Stimulated activated memory B cell treated with anti-CD40 and anti-IgM and Interleukin-4, amounts not matched to agents 10 μg/mL and 1 μg/mL and 100 μg/mL, for 72 hours (primary cell): ENCODE results near the gene DLG2.

Experiments
- ATAC-seq: fragments of 150-1000 bp; cut with Tn5 transposase; 2 replicates; pipeline ENCODE4 v1.10.0; 2021
- H3K27ac Mint-ChIP-seq: one replicate; pipeline ENCODE4 v1.8.0; 2022; ENCODE audit warnings: mild to moderate bottlenecking, mixed read lengths
- H3K27me3 Mint-ChIP-seq: one replicate; pipeline ENCODE4 v1.8.0; 2022; ENCODE audit warnings: mixed read lengths
- H3K36me3 Mint-ChIP-seq: one replicate; pipeline ENCODE4 v1.8.0; 2022; ENCODE audit warnings: mixed read lengths
- H3K4me1 Mint-ChIP-seq: one replicate; pipeline ENCODE4 v1.8.0; 2022; ENCODE audit warnings: mixed read lengths
- H3K4me3 Mint-ChIP-seq: one replicate; pipeline ENCODE4 v1.8.0; 2022; ENCODE audit warnings: mild to moderate bottlenecking, moderate library complexity, mixed read lengths
- H3K9me3 Mint-ChIP-seq: one replicate; pipeline ENCODE4 v1.8.0; 2022; ENCODE audit warnings: mixed read lengths

The DLG2 gene

GRCh38 chr11:83480251-83480650 lies 2146.9 kb downstream of the DLG2 start:
- H3K27ac Mint-ChIP-seq, result no peak overlapping the region
- H3K4me3 Mint-ChIP-seq, result no peak overlapping the region
- H3K36me3 Mint-ChIP-seq, result no peaks in the 10 kb centered on the region
- H3K27me3 Mint-ChIP-seq, result peaks cover 33% of the 10 kb centered on the region
- ATAC-seq, result no peak
- no peaks in the 10 kb centered on the region for H3K9me3 Mint-ChIP-seq
- no peaks in the 10 kb centered on the region for H3K4me1 Mint-ChIP-seq

DNA sequence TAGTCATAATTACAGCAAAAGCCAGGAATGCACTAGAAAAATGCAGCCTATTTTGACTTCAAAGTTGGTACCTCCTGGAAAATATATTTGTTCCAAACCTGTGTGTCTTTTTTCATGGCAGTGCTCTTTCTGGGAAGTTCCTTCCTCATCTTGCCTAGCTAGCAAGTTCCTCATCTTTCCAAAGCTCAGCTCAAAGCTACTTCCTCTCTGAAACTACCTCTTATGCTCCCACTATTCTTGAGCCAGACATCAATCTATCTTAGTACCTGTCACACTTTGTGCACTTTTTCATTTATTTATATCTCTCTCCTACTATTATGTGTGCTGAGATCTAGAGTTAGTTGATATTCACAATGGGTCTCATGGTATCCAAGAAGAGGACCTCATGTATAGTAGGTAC lies 2149.4 kb downstream of the DLG2 start:
- no peak for ATAC-seq
- no peak overlapping the region for H3K4me3 Mint-ChIP-seq
- H3K36me3 Mint-ChIP-seq, result no peaks in the 10 kb centered on the region

GRCh38 chr11:83475760-83476159 lies 2151.4 kb downstream of the DLG2 start:
- H3K4me3 Mint-ChIP-seq, result no peak overlapping the region
- no peaks in the 10 kb centered on the region for H3K9me3 Mint-ChIP-seq
- ATAC-seq, result no peak
- no peaks in the 10 kb centered on the region for H3K36me3 Mint-ChIP-seq
- H3K27ac Mint-ChIP-seq, result no peak overlapping the region
- no peaks in the 10 kb centered on the region for H3K4me1 Mint-ChIP-seq
- peaks cover 42% of the 10 kb centered on the region for H3K27me3 Mint-ChIP-seq

More for the DNA sequence above, 2149.4 kb downstream of the DLG2 start:
- no peaks in the 10 kb centered on the region for H3K9me3 Mint-ChIP-seq
- peaks cover 44% of the 10 kb centered on the region for H3K27me3 Mint-ChIP-seq
- H3K27ac Mint-ChIP-seq, result no peak overlapping the region
- no peaks in the 10 kb centered on the region for H3K4me1 Mint-ChIP-seq

DNA sequence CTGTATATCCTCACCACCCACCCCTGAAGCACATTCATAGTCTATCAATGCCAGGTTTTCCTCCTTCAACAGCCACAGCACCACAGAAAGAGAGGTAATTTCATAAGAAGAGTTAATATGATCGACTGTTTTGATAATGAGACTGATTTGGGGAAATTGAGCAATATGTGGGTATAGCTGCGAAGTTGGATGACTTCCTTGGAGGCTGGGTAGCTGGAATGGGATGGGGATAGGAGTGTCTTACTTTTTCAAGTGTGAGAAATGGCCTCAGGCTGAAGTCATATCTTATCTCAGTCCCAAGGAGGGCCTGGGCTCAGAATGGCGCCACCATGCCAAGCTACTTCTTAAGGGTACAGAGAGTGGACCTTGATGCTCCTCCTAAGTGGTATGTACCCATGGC lies 2153.4 kb downstream of the DLG2 start:
- Mint-ChIP-seq H3K4me3 (no peak overlapping the region), H3K9me3 (no peaks in the 10 kb centered on the region), H3K36me3 (no peaks in the 10 kb centered on the region), H3K4me1 (no peaks in the 10 kb centered on the region), H3K27ac (no peak overlapping the region), H3K27me3 (peaks cover 42% of the 10 kb centered on the region)
- ATAC-seq, result no peak

- Mint-ChIP-seq H3K27ac (no peak overlapping the region), H3K4me3 (no peak overlapping the region), H3K9me3 (no peaks in the 10 kb centered on the region), H3K4me1 (no peaks in the 10 kb centered on the region), H3K36me3 (no peaks in the 10 kb centered on the region), H3K27me3 (peaks cover 42% of the 10 kb centered on the region)
- no peak for ATAC-seq
Measured at GRCh38 chr11:83472806-83473205, 2154.3 kb downstream of the DLG2 start.

GRCh38 chr11:83471831-83472727 lies 2155.1 kb downstream of the DLG2 start:
- peaks cover 36% of the 10 kb centered on the region for H3K27me3 Mint-ChIP-seq
- H3K27ac Mint-ChIP-seq, result no peak overlapping the region
- H3K36me3 Mint-ChIP-seq, result no peaks in the 10 kb centered on the region
- H3K4me1 Mint-ChIP-seq, result no peaks in the 10 kb centered on the region
- H3K4me3 Mint-ChIP-seq, result no peak overlapping the region
- no peaks in the 10 kb centered on the region for H3K9me3 Mint-ChIP-seq
- ATAC-seq, result peak; percentile 47

DNA sequence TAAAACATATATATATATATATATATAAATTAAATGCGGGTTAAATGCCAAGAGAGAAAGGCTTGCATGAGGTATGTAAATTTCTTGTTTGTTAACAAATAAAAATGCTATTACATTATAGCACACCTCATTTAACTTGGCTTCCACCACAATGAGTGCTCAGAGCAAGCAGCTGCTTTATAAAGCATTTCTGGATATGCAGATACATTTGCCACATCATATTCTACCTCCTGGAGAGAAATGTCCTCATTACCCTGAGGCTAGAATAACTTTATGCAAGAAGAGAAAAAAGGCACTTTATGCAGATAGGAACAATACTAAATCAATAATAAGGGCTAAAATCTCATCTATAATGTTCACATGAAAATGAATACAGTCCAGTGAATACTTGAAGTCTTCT lies 2159.3 kb downstream of the DLG2 start:
- Mint-ChIP-seq H3K9me3 (no peaks in the 10 kb centered on the region), H3K4me1 (no peaks in the 10 kb centered on the region), H3K27me3 (no peaks in the 10 kb centered on the region), H3K36me3 (no peaks in the 10 kb centered on the region), H3K4me3 (no peak overlapping the region), H3K27ac (no peak overlapping the region)
- ATAC-seq, result no peak

DNA sequence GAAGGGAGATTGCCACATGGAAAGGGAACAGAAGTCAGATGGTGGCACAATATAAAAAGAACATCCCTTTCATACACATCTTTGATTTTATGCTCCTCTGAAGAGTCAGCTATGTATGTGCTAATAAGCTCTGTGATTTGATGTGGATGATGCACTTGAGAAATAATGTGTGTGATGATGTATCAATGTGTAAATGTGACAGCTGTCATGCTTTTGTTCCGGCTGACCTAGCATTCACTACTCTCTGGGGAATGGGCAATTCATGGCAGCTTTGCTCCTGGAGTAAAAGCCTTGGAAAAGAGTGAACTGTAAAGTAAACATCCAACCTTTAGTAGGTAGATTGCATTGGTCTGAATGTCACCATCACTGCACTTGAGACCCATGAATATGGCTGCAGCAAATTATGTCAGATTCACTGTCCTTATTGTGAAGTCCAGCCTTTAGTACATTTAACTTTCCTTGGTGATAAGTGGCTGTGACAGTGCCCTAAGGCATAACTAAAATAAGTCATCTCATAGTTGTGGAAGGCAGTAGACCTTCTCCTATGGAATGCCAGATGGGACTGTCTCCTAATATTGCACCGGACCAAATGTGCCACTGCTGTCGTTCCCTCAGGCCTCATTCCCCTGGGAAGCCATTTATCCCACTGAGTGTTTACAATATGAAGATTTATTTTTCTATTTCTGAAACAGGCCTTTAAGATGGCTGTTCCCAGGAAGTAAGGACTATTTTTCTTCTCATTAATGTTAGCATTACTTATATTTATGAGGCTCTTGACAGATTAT lies 2162.8 kb downstream of the DLG2 start:
- no peak for ATAC-seq
- no peaks in the 10 kb centered on the region for H3K27me3 Mint-ChIP-seq
- no peak overlapping the region for H3K27ac Mint-ChIP-seq
- no peaks in the 10 kb centered on the region for H3K36me3 Mint-ChIP-seq
- H3K4me1 Mint-ChIP-seq, result no peaks in the 10 kb centered on the region
- no peaks in the 10 kb centered on the region for H3K9me3 Mint-ChIP-seq
- no peak overlapping the region for H3K4me3 Mint-ChIP-seq

GRCh38 chr11:83459798-83460197 lies 2167.3 kb downstream of the DLG2 start:
- Mint-ChIP-seq H3K27ac (no peak overlapping the region), H3K36me3 (no peaks in the 10 kb centered on the region), H3K27me3 (no peaks in the 10 kb centered on the region), H3K4me1 (peaks cover 6% of the 10 kb centered on the region), H3K4me3 (no peak overlapping the region), H3K9me3 (peaks cover 3% of the 10 kb centered on the region)
- ATAC-seq, result no peak

DNA sequence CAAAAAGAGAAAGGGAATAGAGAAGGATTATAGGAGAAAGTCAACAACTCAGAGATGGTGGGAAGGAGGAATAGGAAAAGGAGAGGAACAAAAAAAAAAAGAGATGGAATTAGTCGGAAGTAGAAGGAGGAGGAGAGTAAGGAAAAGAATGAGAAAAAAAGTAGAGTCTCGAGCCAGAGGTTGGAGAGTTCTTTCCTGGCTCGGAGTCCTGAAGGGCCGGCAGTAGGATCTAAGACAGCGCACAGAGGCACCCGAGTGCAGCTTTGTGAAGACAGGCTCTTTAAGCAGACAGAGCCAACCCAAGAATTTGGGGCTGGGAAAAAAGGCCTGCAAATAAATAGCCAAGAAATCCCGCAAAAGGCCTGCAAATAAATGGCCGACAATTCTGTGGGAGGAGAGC lies 2170.6 kb downstream of the DLG2 start:
- H3K9me3 Mint-ChIP-seq, result peaks cover 3% of the 10 kb centered on the region
- no peak overlapping the region for H3K27ac Mint-ChIP-seq
- no peaks in the 10 kb centered on the region for H3K27me3 Mint-ChIP-seq
- no peaks in the 10 kb centered on the region for H3K36me3 Mint-ChIP-seq
- H3K4me3 Mint-ChIP-seq, result no peak overlapping the region
- peaks cover 6% of the 10 kb centered on the region for H3K4me1 Mint-ChIP-seq
- no peak for ATAC-seq

DNA sequence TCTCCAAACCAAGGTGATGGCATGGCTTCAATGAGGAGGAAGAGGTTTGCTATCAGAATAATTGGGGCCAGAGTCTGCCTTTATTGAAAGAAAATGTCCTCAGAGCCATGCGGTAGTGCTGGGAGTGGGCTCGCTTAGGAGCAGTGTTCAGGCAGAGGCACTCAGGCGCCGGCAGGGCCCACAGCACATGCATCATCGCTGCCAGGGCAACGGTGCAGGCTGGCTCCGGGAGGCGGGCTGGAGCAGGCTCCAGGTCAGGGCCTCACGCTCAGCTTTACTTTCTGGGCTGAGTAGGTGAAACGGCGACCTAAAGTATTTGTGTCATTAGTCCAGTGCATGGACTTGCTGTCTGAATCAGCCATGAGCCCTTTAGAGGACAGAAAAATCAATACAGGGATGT lies 2171.1 kb downstream of the DLG2 start:
- no peaks in the 10 kb centered on the region for H3K27me3 Mint-ChIP-seq
- H3K9me3 Mint-ChIP-seq, result peaks cover 3% of the 10 kb centered on the region
- no peak overlapping the region for H3K4me3 Mint-ChIP-seq
- peaks cover 6% of the 10 kb centered on the region for H3K4me1 Mint-ChIP-seq
- H3K36me3 Mint-ChIP-seq, result no peaks in the 10 kb centered on the region
- ATAC-seq, result no peak
- no peak overlapping the region for H3K27ac Mint-ChIP-seq

DNA sequence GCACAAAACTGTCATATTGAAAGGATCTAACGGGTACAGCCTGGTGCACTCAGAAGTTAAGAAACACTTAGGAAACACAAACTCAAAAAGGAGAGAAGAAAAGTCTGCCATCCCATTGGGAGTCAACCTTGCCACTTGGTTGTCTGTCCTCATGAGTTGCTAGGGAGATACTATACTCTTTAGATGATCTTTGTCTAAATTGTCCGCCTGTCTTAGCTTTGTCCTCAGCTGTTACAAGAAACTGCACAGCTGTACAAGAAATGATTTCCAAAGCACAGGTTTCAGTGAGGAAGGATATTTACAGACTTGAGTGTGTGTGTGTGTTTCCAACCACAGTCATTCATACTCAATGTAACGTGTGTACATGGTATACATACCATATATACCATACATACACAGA lies 2171.8 kb downstream of the DLG2 start:
- Mint-ChIP-seq H3K27ac (no peak overlapping the region), H3K9me3 (peaks cover 3% of the 10 kb centered on the region), H3K27me3 (no peaks in the 10 kb centered on the region), H3K4me3 (no peak overlapping the region), H3K36me3 (no peaks in the 10 kb centered on the region), H3K4me1 (peaks cover 6% of the 10 kb centered on the region)
- ATAC-seq, result no peak

DNA sequence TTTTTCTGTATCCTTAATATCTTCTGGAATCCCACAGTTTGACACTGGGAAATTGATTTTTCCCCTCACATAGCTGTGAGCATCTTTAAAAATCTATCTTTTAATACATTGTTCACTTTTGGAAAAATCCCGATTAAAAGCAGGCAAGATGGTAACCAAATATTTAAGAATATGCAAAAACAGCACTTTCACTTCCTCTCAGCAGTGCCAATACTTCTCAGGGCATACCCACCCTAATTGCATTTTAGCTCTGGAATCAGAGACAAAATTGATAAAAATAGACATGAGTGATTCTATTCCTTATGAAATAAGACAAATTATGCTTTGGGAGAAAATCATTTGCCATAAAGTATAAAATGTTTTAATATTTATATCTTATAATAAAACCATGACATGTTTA lies 2172.5 kb downstream of the DLG2 start:
- ATAC-seq, result no peak
- peaks cover 6% of the 10 kb centered on the region for H3K4me1 Mint-ChIP-seq
- no peaks in the 10 kb centered on the region for H3K36me3 Mint-ChIP-seq
- H3K4me3 Mint-ChIP-seq, result no peak overlapping the region
- H3K27me3 Mint-ChIP-seq, result no peaks in the 10 kb centered on the region
- peaks cover 3% of the 10 kb centered on the region for H3K9me3 Mint-ChIP-seq
- no peak overlapping the region for H3K27ac Mint-ChIP-seq

- no peak overlapping the region for H3K27ac Mint-ChIP-seq
- H3K9me3 Mint-ChIP-seq, result no peaks in the 10 kb centered on the region
- no peaks in the 10 kb centered on the region for H3K36me3 Mint-ChIP-seq
- peaks cover 12% of the 10 kb centered on the region for H3K27me3 Mint-ChIP-seq
- H3K4me3 Mint-ChIP-seq, result no peak overlapping the region
- no peaks in the 10 kb centered on the region for H3K4me1 Mint-ChIP-seq
- no peak for ATAC-seq
Measured at GRCh38 chr11:83449338-83449913, 2177.7 kb downstream of the DLG2 start.

GRCh38 chr11:83448686-83449085 lies 2178.5 kb downstream of the DLG2 start:
- Mint-ChIP-seq H3K4me3 (no peak overlapping the region), H3K27me3 (peaks cover 12% of the 10 kb centered on the region), H3K9me3 (no peaks in the 10 kb centered on the region), H3K27ac (no peak overlapping the region), H3K4me1 (no peaks in the 10 kb centered on the region), H3K36me3 (no peaks in the 10 kb centered on the region)
- ATAC-seq, result no peak
